Body of pancreas (tissue), 4 donors: ENCODE data around the gene FLRT1. TPM values are rescaled to one million over a fixed set of nuclear protein-coding genes. Genes with fewer than 3 reads are reported as not detected.

ENCODE experiments used
- ATAC-seq: fragments of 150-250 bp; one replicate; pipeline ENCODE4 v1.9.1; 2016
- DNase-seq, 4 donors: peaks; one replicate each; pipeline ENCODE4 v3.0.0-alpha.2; 2019
- H3K27ac ChIP-seq, 4 donors: fragments of 200-600 bp; sonication (generic); 1 replicate in 3 of 4; 2 replicates in 1 of 4; pipeline versions ENCODE4 v1.5.1 to v1.6.1; 2016 to 2019; ENCODE audit warnings: mild to moderate bottlenecking in 1 of 4, mixed read lengths in 1 of 4, moderate library complexity in 1 of 4
- H3K27me3 ChIP-seq, 2 donors: fragments of 200-600 bp; sonication (generic); one replicate each; pipeline ENCODE4 v1.6.0; 2016; ENCODE audit warnings: mild to moderate bottlenecking in 1 of 2
- H3K36me3 ChIP-seq, 2 donors: fragments of 200-600 bp; sonication (generic); replicated peaks in 1 of 2; 2 replicates each; pipeline ENCODE4 v1.5.1; 2016; ENCODE audit warnings: low read depth in 2 of 2; ENCODE audit not compliant: insufficient read depth in 1 of 2
- H3K4me1 ChIP-seq: fragments of 200-600 bp; sonication (generic); one replicate; pipeline ENCODE4 v1.6.0; 2016
- H3K4me3 ChIP-seq, 2 donors: fragments of 200-600 bp; sonication (generic); 1 replicate in 1 of 2; 2 replicates in 1 of 2; pipeline ENCODE4 v1.5.1; 2016 to 2019
- H3K9me3 ChIP-seq, 3 donors: fragments of 200-600 bp; sonication (generic); 1 replicate in 2 of 3; 2 replicates in 1 of 3; pipeline ENCODE4 v1.5.1; 2016
- CTCF ChIP-seq, 7 experiments: fragments of 450-650 bp in 4 of 7; fragments of 200-600 bp in 3 of 7; sonication (generic) in 3 of 7; IDR thresholded peaks; one replicate each; pipeline ENCODE4 v1.5.1; 2016 to 2019; ENCODE audit warnings: antibody characterized with exemption in 7 of 7
- POLR2A ChIP-seq, 3 donors: fragments of 450-650 bp; IDR thresholded peaks; one replicate each; pipeline ENCODE4 v1.6.1; 2016; ENCODE audit warnings: antibody characterized with exemption in 3 of 3, mild to moderate bottlenecking in 2 of 3
- WGBS, 2 donors: methylation state at CpG; one replicate each; pipeline ENCODE4 v1.1.5; 2017; 5-methylcytosine and 5-hydroxymethylcytosine counted together
- intact Hi-C: fragments of 100-400 bp; cut with DNase I; formaldehyde crosslinking; loops from one replicate; pipeline ENCODE4 v1.15.1; 2023
- total RNA-seq, 2 donors: library from RNA; depleted of rRNA; stranded (reverse); fragments of >200 nt; gene quantifications; one replicate each; pipeline ENCODE4 v1.1.0, GENCODE V29; 2016

The FLRT1 gene
- total RNA-seq, 2 donors from 2014 or later, result 0.26 TPM; not detected in 1

DNA sequence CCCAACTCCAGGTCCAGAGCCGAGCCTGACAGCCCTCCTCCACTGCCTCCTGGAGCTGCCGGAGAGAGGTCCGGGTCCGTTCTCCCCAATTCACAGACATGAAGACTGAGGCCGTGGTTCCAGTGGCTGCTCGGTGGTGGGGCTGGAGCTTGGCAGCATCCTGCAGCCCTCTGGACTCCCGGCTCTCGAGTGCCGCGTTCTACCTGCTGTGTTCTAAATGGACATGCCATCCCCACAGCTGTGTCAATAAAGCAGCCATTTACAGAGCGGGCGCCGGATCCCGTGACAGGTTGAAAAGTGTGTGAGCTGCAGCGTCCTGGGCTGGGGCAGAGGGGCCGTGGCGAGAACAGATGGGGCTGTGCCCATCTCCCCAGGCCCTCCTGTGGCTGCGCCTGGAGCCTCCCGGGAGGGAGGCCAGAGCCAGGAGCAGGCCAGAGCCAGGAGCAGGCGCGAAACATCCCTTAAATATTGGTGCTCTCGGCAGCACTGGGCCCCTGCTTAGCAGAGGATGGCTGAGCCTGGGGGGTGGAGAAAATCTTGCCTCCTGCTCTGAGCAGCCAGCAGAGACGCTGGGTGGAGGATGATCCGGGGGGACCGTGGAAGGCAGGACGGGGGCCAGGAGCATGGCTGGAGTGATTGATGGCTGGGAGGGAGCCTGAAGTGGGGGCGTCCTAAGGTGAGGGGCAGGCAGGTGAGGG is 46.2 kb downstream of the FLRT1 start:
- DNase-seq, result peak; percentile 66 to 90 (median 84)
- 51 to 61% methylated on average over 16 to 27 of the region's 27 CpGs for WGBS, 2 donors
- ATAC-seq, result peak; percentile 57

DNA sequence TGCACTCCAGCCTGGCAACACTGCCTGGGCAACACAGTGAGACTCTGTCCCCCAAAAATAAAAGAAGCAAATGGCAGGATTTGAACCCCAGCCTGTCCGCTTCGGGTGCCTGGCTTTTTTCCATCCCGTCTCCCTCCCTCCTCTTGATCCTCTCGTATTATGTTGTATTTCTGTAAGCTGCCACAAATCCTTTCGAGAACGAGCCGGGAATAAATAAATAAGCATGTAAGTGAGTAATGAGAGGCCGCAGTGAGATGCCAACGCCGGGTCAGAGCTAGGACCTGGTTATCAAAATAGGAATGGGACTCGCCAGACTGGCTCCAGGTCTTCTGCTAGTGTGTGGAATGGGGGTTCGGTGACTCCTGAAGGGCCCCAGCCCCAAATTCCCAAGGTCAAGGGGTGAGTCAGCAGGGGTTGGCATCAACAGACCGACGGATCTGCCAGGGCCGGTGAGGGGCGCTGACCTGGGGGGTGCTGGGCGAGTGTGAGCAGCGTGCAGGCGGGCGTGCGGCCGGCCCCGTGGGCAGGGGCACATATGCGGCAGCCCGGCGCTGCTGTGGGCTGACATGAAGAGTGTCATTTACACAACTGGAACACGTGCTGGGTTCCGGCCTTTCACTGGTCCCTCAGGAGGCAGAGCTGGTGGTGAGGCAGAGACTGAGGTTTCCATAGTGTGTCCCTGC is 47.8 kb downstream of the FLRT1 start:
- DNase-seq (peak in 1 of 4 donors; percentile 34), ATAC-seq (no peak)
- H3K4me1 ChIP-seq, result peaks cover 58% of the 10 kb centered on the region
- intact Hi-C loops, result no loop called here
- H3K36me3 ChIP-seq, result no peaks in the 10 kb centered on the region
- H3K4me3 ChIP-seq, result no peak overlapping the region
- TF ChIP-seq CTCF (IDR thresholded peaks at IDR 0.05), result no peak
- TF ChIP-seq POLR2A (IDR thresholded peaks at IDR 0.05), result no peak
- no peaks in the 10 kb centered on the region for H3K27me3 ChIP-seq
- no peaks in the 10 kb centered on the region for H3K9me3 ChIP-seq
- peak overlapping the region in 1 of 4 donors; percentile 80 for H3K27ac ChIP-seq
- 68 to 81% methylated on average over 14 to 28 of the region's 28 CpGs for WGBS, 2 donors

More for the DNA sequence above, 46.2 kb downstream of the FLRT1 start:
- Histone ChIP-seq H3K36me3 (no peaks in the 10 kb centered on the region), H3K27me3 (no peaks in the 10 kb centered on the region), H3K4me1 (peaks cover 53% of the 10 kb centered on the region), H3K9me3 (no peaks in the 10 kb centered on the region), H3K27ac (peak overlapping the region in 2 of 4 donors; percentile 25 to 42), H3K4me3 (no peak overlapping the region)
- intact Hi-C loops, result no loop called here
- no peak for TF ChIP-seq CTCF (IDR thresholded peaks at IDR 0.05)
- TF ChIP-seq POLR2A (IDR thresholded peaks at IDR 0.05), result no peak

DNA sequence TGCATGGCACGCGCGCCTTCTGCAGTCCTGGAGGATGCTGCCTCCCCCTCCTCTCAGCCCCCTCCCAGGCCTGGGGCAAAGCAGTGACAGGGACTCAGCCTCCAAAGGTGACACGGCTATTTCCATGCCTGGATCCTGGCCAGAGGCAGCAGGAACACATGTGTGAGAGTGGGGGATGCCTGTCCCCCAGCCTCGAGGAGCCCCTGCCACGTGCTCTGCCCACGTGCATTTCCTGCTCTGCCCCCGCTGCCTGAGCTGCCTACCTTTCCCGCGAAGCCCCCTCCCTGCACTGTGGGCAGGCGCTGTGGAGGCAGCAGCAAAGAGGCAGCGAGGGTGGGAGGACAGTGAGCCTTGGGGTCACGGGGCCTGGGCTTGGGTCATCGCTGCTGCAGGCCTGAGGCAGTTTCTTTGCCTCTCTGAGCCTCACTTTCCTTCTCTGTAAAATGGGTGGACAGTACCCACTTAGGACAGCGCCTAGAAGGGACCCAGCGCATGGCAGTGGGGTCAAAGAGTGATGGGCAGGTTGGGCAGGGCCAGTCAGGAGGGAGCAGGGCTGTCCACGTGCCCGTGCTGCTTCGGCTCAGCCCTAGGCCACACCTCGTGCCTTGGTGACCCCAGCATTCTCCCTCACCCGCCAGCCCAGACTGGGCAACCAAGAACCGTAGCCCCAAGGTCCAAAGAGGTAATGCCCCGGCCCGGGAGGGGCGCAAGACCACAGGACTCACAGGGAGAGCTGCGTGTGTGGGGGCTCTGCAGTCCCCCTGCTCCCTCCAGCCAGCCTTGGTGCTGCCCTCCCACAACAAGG is 48.6 kb downstream of the FLRT1 start:
- Histone ChIP-seq H3K27me3 (no peaks in the 10 kb centered on the region), H3K27ac (peak overlapping the region in 3 of 4 donors; percentile 72 to 80 (median 73)), H3K36me3 (no peaks in the 10 kb centered on the region), H3K9me3 (no peaks in the 10 kb centered on the region), H3K4me3 (no peak overlapping the region), H3K4me1 (peaks cover 58% of the 10 kb centered on the region)
- ATAC-seq (no peak), DNase-seq (peak in 2 of 4 donors; percentile 30 to 31)
- intact Hi-C loops, result no loop called here
- 79% methylated on average over 25 of the region's 26 CpGs; no CpG with 5 or more reads in 1 of the 2 donors for WGBS, 2 donors
- no peak for TF ChIP-seq CTCF (IDR thresholded peaks at IDR 0.05)
- no peak for TF ChIP-seq POLR2A (IDR thresholded peaks at IDR 0.05)

DNA sequence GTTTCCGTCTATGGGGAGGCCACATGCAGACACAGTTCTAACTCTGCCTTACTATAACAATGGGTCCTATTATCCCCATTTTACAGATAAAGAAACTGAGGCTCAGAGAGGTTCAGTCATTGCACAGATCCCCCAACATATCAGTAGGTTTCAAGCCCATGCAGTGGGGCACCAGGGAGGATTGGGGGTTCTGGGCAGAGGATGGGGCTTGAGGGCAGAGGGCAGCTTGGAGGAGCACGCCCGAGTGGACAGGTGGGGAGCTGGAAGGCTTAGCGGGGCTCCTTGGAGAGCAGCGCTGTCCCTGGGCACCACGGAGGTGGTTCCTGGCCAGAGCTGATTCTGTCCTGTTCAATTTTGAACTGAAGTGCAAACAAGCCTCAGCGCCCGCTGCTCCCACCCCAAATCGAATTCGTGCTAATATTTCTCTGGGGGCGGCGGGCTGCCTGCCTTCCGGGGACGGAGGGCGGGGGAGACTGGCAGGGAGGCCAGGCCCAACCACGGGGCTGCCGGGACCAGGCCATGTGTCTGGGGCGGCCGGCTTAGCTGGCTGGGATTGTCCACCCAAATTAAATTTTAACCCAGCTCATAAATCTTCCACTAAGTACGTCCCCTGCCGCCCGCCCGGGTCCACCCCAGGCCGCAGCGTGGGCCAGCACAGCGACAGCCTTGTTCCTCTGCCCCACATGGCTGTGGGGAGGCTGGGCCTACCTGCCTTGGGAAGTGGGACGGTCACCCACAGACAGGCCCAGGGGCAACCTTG is 49.4 kb downstream of the FLRT1 start:
- intact Hi-C loops, result no loop called here
- Histone ChIP-seq H3K36me3 (no peaks in the 10 kb centered on the region), H3K4me1 (peaks cover 61% of the 10 kb centered on the region), H3K4me3 (no peak overlapping the region), H3K27ac (peak overlapping the region; percentile 56 to 80 (median 72)), H3K27me3 (no peaks in the 10 kb centered on the region), H3K9me3 (no peaks in the 10 kb centered on the region)
- 31 to 50% methylated on average over 22 to 27 of the region's 27 CpGs for WGBS, 2 donors
- DNase-seq (peak; percentile 66 to 90 (median 86)), ATAC-seq (peak; percentile 83)
- peak in 2 of 7 experiments; percentile 19 to 25 for TF ChIP-seq CTCF (IDR thresholded peaks at IDR 0.05)
- TF ChIP-seq POLR2A (IDR thresholded peaks at IDR 0.05), result peak in 2 of 3 donors; percentile 12 to 16
